PFSK-1 (cell line): ENCODE data around the gene KDR.

Source experiments
- FOXP2 ChIP-seq: optimal IDR thresholded peaks from 2 replicates; pipeline ENCODE3; 2011; ENCODE audit warnings: borderline replicate concordance, control low read depth, inconsistent platforms; ENCODE audit not compliant: insufficient read depth; ENCODE audit errors: extremely low read length, extremely low read depth
- POLR2AphosphoS5 ChIP-seq: IDR thresholded peaks from 2 replicates; pipeline ENCODE4 v1.6.1; 2012; ENCODE audit warnings: low read depth, mild to moderate bottlenecking, control low read depth, low read length, moderate library complexity
- SIN3A ChIP-seq: IDR thresholded peaks from 2 replicates; pipeline ENCODE4 v1.6.1; 2012; ENCODE audit warnings: mild to moderate bottlenecking, low read length, moderate library complexity, borderline replicate concordance; ENCODE audit not compliant: insufficient read depth
- TAF1 ChIP-seq: IDR thresholded peaks from 2 replicates; pipeline ENCODE4 v1.6.1; 2012; ENCODE audit warnings: low read length, control low read depth, borderline replicate concordance; ENCODE audit not compliant: insufficient read depth
- TF ChIP-seq, protein P1 (sequence below), 2 experiments: IDR thresholded peaks; 2 replicates each; pipeline versions ENCODE4 v1.6.1 to v1.8.0; 2011 to 2012; ENCODE audit warnings: low read depth in 2 of 2, low read length in 2 of 2, control low read depth in 1 of 2, inconsistent platforms in 1 of 2, mild to moderate bottlenecking in 1 of 2, moderate library complexity in 1 of 2; ENCODE audit not compliant: insufficient read depth in 1 of 2

DNA sequence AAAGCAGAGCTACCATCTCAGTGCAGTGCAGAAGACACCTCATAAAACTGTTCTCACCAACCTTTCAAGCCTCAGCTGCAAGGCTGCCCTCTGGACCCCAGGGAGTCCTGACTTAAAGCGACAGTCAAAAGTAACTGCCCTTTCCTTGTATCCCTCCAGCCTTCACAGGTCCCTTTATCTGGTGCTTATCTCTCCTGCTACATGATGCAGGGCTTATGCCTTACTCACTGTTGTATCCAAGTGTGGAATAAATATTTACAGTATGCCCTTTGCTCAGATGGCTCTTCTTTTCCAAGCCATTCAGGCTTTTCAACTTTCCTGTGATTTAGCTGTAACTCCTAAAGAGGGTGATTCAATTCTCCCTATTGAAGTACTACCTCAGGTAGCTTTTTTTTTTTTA, 92.6 kb downstream of the KDR start:
- TF ChIP-seq, protein P1, sequence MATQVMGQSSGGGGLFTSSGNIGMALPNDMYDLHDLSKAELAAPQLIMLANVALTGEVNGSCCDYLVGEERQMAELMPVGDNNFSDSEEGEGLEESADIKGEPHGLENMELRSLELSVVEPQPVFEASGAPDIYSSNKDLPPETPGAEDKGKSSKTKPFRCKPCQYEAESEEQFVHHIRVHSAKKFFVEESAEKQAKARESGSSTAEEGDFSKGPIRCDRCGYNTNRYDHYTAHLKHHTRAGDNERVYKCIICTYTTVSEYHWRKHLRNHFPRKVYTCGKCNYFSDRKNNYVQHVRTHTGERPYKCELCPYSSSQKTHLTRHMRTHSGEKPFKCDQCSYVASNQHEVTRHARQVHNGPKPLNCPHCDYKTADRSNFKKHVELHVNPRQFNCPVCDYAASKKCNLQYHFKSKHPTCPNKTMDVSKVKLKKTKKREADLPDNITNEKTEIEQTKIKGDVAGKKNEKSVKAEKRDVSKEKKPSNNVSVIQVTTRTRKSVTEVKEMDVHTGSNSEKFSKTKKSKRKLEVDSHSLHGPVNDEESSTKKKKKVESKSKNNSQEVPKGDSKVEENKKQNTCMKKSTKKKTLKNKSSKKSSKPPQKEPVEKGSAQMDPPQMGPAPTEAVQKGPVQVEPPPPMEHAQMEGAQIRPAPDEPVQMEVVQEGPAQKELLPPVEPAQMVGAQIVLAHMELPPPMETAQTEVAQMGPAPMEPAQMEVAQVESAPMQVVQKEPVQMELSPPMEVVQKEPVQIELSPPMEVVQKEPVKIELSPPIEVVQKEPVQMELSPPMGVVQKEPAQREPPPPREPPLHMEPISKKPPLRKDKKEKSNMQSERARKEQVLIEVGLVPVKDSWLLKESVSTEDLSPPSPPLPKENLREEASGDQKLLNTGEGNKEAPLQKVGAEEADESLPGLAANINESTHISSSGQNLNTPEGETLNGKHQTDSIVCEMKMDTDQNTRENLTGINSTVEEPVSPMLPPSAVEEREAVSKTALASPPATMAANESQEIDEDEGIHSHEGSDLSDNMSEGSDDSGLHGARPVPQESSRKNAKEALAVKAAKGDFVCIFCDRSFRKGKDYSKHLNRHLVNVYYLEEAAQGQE (IDR thresholded peaks at IDR 0.05; ENCODE audit: insufficient read depth in 1 of 2, low read depth in 2 of 2, low read length in 2 of 2): no peak
- TF ChIP-seq POLR2AphosphoS5: no peak
- no peak for TF ChIP-seq FOXP2
- no peak for TF ChIP-seq TAF1
- no peak for TF ChIP-seq SIN3A
